ENCODE measurements around the gene CACNA1A. TPM values are rescaled to one million over a fixed set of nuclear protein-coding genes. Genes with fewer than 3 reads are reported as not detected.
A peak's percentile ranks its signal among the peaks of the same experiment; 100 is the strongest.
"Not testable (repeated sequence)": the region's sequence is repeated elsewhere in the genome, so short reads cannot be mapped to it uniquely, and the experiment has no call there.

CACNA1A gene
- total RNA-seq, 2 experiments from 2014 or later = 0.60 to 0.63 TPM

- H3K4me3 Mint-ChIP-seq; H3K9me3 Mint-ChIP-seq (ENCODE audit: insufficient read depth); H3K27me3 Mint-ChIP-seq (ENCODE audit: low read depth); ATAC-seq; H3K27ac Mint-ChIP-seq; DNase-seq; H3K36me3 Mint-ChIP-seq (ENCODE audit: low read depth): not testable (repeated sequence)
- H3K4me1 Mint-ChIP-seq (ENCODE audit: low read depth) = peaks cover 37% of the 10 kb centered on the region
- CTCF ChIA-PET = interaction anchor here (0.9 to 2.1 kb wide), 2 partner anchors 9 to 14 kb away, joined by 3 to 6 read pairs; no protein-coding TSS in a partner anchor
- POLR2A ChIA-PET = interaction anchor here (1.5 to 1.7 kb wide), 2 partner anchors 31 to 34 kb away, joined by 5 read pairs; no protein-coding TSS in a partner anchor
These were observed 319.6 kb downstream of the CACNA1A start for GRCh38 chr19:13186688-13187087.

GRCh38 chr19:13185763-13186657 lies 320.3 kb downstream of the CACNA1A start:
- ChIA-PET CTCF (interaction anchor here (0.9 to 2.1 kb wide), 2 partner anchors 9 to 13 kb away, joined by 3 to 6 read pairs; no protein-coding TSS in a partner anchor), POLR2A (interaction anchor here (0.7 to 1.5 kb wide), 2 partner anchors 31 to 33 kb away, joined by 3 to 5 read pairs; no protein-coding TSS in a partner anchor)
- Mint-ChIP-seq H3K4me1 (ENCODE audit: low read depth) (peaks cover 36% of the 10 kb centered on the region), H3K27ac (peak overlapping the region; percentile 32)
- not testable (repeated sequence) for ATAC-seq; H3K9me3 Mint-ChIP-seq (ENCODE audit: insufficient read depth); H3K27me3 Mint-ChIP-seq (ENCODE audit: low read depth); DNase-seq; H3K36me3 Mint-ChIP-seq (ENCODE audit: low read depth); H3K4me3 Mint-ChIP-seq

GRCh38 chr19:13184926-13185325 lies 321.4 kb downstream of the CACNA1A start:
- ChIA-PET CTCF (interaction anchor here (0.7 kb wide), 1 partner anchor 77 kb away, joined by 3 read pairs; no protein-coding TSS in a partner anchor), POLR2A (interaction anchor here (0.5 kb wide), 1 partner anchor 170 kb away, joined by 3 read pairs; no protein-coding TSS in a partner anchor)
- DNase-seq; H3K27ac Mint-ChIP-seq; H3K27me3 Mint-ChIP-seq (ENCODE audit: low read depth); H3K36me3 Mint-ChIP-seq (ENCODE audit: low read depth); H3K9me3 Mint-ChIP-seq (ENCODE audit: insufficient read depth); ATAC-seq; H3K4me3 Mint-ChIP-seq: not testable (repeated sequence)
- peaks cover 41% of the 10 kb centered on the region for H3K4me1 Mint-ChIP-seq (ENCODE audit: low read depth)

GRCh38 chr19:13181747-13182388 lies 324.4 kb downstream of the CACNA1A start:
- H3K27ac Mint-ChIP-seq = peak overlapping the region; percentile 79
- no peaks in the 10 kb centered on the region for H3K9me3 Mint-ChIP-seq (ENCODE audit: insufficient read depth)
- CTCF ChIA-PET = interaction anchor here (1.0 to 3.0 kb wide), 9 partner anchors 8 to 29 kb away, joined by 3 to 21 read pairs (median 4); no protein-coding TSS in a partner anchor
- DNase-seq (peak; percentile 41), ATAC-seq (peak; percentile 42)
- H3K4me3 Mint-ChIP-seq = no peak overlapping the region
- no peaks in the 10 kb centered on the region for H3K27me3 Mint-ChIP-seq (ENCODE audit: low read depth)
- H3K4me1 Mint-ChIP-seq (ENCODE audit: low read depth) = peaks cover 30% of the 10 kb centered on the region
- H3K36me3 Mint-ChIP-seq (ENCODE audit: low read depth) = peaks cover 2% of the 10 kb centered on the region
- POLR2A ChIA-PET = interaction anchor here (0.9 to 2.9 kb wide), 8 partner anchors 9 to 30 kb away, joined by 3 to 19 read pairs (median 6); no protein-coding TSS in a partner anchor

GRCh38 chr19:13178291-13178690 lies 328.0 kb downstream of the CACNA1A start:
- POLR2A ChIA-PET = interaction anchor here (1.4 to 3.7 kb wide), 3 partner anchors 10 to 25 kb away, joined by 7 to 13 read pairs (median 7); no protein-coding TSS in a partner anchor
- not testable (repeated sequence) for ATAC-seq; H3K9me3 Mint-ChIP-seq (ENCODE audit: insufficient read depth); H3K27me3 Mint-ChIP-seq (ENCODE audit: low read depth); H3K27ac Mint-ChIP-seq; DNase-seq; H3K4me3 Mint-ChIP-seq; H3K36me3 Mint-ChIP-seq (ENCODE audit: low read depth)
- CTCF ChIA-PET = interaction anchor here (1.6 kb wide), 1 partner anchor 9 kb away, joined by 4 read pairs; no protein-coding TSS in a partner anchor
- H3K4me1 Mint-ChIP-seq (ENCODE audit: low read depth) = peaks cover 34% of the 10 kb centered on the region

- DNase-seq; H3K9me3 Mint-ChIP-seq (ENCODE audit: insufficient read depth); H3K27me3 Mint-ChIP-seq (ENCODE audit: low read depth); H3K36me3 Mint-ChIP-seq (ENCODE audit: low read depth); CTCF ChIA-PET; H3K4me3 Mint-ChIP-seq; H3K27ac Mint-ChIP-seq; ATAC-seq: not testable (repeated sequence)
- peaks cover 41% of the 10 kb centered on the region for H3K4me1 Mint-ChIP-seq (ENCODE audit: low read depth)
- POLR2A ChIA-PET = interaction anchor here (1.4 to 3.7 kb wide), 3 partner anchors 10 to 25 kb away, joined by 7 to 13 read pairs (median 7); no protein-coding TSS in a partner anchor
These were observed 328.7 kb downstream of the CACNA1A start for GRCh38 chr19:13177584-13177983.

GRCh38 chr19:13176345-13176744 lies 329.9 kb downstream of the CACNA1A start:
- no peaks in the 10 kb centered on the region for H3K9me3 Mint-ChIP-seq (ENCODE audit: insufficient read depth)
- ChIA-PET POLR2A (interaction anchor here (1.0 to 1.5 kb wide), 2 partner anchors 9 to 24 kb away, joined by 3 to 4 read pairs; no protein-coding TSS in a partner anchor), CTCF (interaction anchor here (1.1 to 1.4 kb wide), 2 partner anchors 14 to 71 kb away, joined by 4 read pairs; no protein-coding TSS in a partner anchor)
- no peak overlapping the region for H3K27ac Mint-ChIP-seq
- H3K36me3 Mint-ChIP-seq (ENCODE audit: low read depth) = peaks cover 16% of the 10 kb centered on the region
- no peaks in the 10 kb centered on the region for H3K27me3 Mint-ChIP-seq (ENCODE audit: low read depth)
- no peak for ATAC-seq
- DNase-seq = no peak
- no peak overlapping the region for H3K4me3 Mint-ChIP-seq
- peaks cover 46% of the 10 kb centered on the region for H3K4me1 Mint-ChIP-seq (ENCODE audit: low read depth)

GRCh38 chr19:13173139-13173737 lies 333.0 kb downstream of the CACNA1A start:
- H3K4me1 Mint-ChIP-seq (ENCODE audit: low read depth) = peaks cover 62% of the 10 kb centered on the region
- peak overlapping the region; percentile 97 for H3K27ac Mint-ChIP-seq
- CTCF ChIA-PET = interaction anchor here (0.7 to 1.6 kb wide), 3 partner anchors 9 to 13 kb away, joined by 3 to 6 read pairs (median 4); no protein-coding TSS in a partner anchor

GRCh38 chr19:13172346-13173138 lies 333.7 kb downstream of the CACNA1A start:
- CTCF ChIA-PET = interaction anchor here (0.7 to 2.2 kb wide), 4 partner anchors 9 to 18 kb away, joined by 3 to 7 read pairs (median 5); no protein-coding TSS in a partner anchor
- ATAC-seq = peak; percentile 14
- H3K4me3 Mint-ChIP-seq = peak overlapping the region; percentile 82

More at GRCh38 chr19:13173139-13173737, 333.0 kb downstream of the CACNA1A start:
- Mint-ChIP-seq H3K36me3 (ENCODE audit: low read depth) (peaks cover 26% of the 10 kb centered on the region), H3K9me3 (ENCODE audit: insufficient read depth) (no peaks in the 10 kb centered on the region), H3K4me3 (peak overlapping the region; percentile 82), H3K27me3 (ENCODE audit: low read depth) (no peaks in the 10 kb centered on the region)
- POLR2A ChIA-PET = interaction anchor here (0.6 to 2.6 kb wide), 5 partner anchors 9 to 596 kb away, joined by 3 to 16 read pairs (median 6); no protein-coding TSS in a partner anchor
- ATAC-seq (no peak), DNase-seq (no peak)

GRCh38 chr19:13171146-13171545 lies 335.1 kb downstream of the CACNA1A start:
- DNase-seq = no peak
- Mint-ChIP-seq H3K4me3 (no peak overlapping the region), H3K4me1 (ENCODE audit: low read depth) (peaks cover 79% of the 10 kb centered on the region), H3K27ac (peak overlapping the region; percentile 97), H3K9me3 (ENCODE audit: insufficient read depth) (no peaks in the 10 kb centered on the region), H3K36me3 (ENCODE audit: low read depth) (peaks cover 34% of the 10 kb centered on the region), H3K27me3 (ENCODE audit: low read depth) (no peaks in the 10 kb centered on the region)
- CTCF ChIA-PET = interaction anchor here (1.1 to 2.2 kb wide), 5 partner anchors 11 to 67 kb away, joined by 3 to 7 read pairs (median 4); no protein-coding TSS in a partner anchor
- no peak for ATAC-seq
- POLR2A ChIA-PET = interaction anchor here (0.7 to 9.4 kb wide), 5 partner anchors 11 to 1200 kb away, joined by 3 to 183 read pairs (median 7); no protein-coding TSS in a partner anchor

More at GRCh38 chr19:13172346-13173138, 333.7 kb downstream of the CACNA1A start:
- H3K27me3 Mint-ChIP-seq (ENCODE audit: low read depth) = no peaks in the 10 kb centered on the region
- H3K9me3 Mint-ChIP-seq (ENCODE audit: insufficient read depth) = no peaks in the 10 kb centered on the region
- peaks cover 27% of the 10 kb centered on the region for H3K36me3 Mint-ChIP-seq (ENCODE audit: low read depth)
- peaks cover 67% of the 10 kb centered on the region for H3K4me1 Mint-ChIP-seq (ENCODE audit: low read depth)
- peak; percentile 73 for DNase-seq
- peak overlapping the region; percentile 97 for H3K27ac Mint-ChIP-seq
- POLR2A ChIA-PET = interaction anchor here (1.0 to 2.6 kb wide), 3 partner anchors 9 to 20 kb away, joined by 6 to 16 read pairs (median 14); no protein-coding TSS in a partner anchor
